ENCODE data around the gene IL32.
"Not testable (repeated sequence)": the region's sequence is repeated elsewhere in the genome, so short reads cannot be mapped to it uniquely, and the experiment has no call there.

The IL32 gene

GRCh38 chr16:3072576-3073263, 7.3 kb downstream of the IL32 start:
- DNase-seq, result not testable (repeated sequence)

DNA sequence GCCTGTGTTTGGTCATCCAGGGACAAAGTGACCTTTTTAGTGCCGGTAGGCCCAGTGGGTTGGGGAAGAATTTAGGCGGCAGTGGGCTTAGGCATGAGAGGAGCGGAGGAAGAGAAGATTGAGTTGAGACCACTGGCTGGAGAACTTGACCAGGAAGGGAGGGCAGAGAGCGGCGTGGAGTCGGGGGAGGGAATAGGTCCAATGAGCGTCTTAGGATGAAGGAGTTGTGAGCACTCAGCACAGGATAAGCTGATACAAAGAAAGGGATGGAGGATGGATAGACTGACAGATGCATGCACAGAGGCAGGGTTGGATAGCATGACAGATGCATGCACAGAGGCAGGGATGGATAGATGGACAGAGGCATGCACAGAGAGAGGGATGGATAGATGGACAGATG, 8.0 kb downstream of the IL32 start:
- no peak for DNase-seq

GRCh38 chr16:3074860-3075522, 9.6 kb downstream of the IL32 start:
- DNase-seq, result no peak

GRCh38 chr16:3075523-3075915, 10.1 kb downstream of the IL32 start:
- no peak for DNase-seq

DNA sequence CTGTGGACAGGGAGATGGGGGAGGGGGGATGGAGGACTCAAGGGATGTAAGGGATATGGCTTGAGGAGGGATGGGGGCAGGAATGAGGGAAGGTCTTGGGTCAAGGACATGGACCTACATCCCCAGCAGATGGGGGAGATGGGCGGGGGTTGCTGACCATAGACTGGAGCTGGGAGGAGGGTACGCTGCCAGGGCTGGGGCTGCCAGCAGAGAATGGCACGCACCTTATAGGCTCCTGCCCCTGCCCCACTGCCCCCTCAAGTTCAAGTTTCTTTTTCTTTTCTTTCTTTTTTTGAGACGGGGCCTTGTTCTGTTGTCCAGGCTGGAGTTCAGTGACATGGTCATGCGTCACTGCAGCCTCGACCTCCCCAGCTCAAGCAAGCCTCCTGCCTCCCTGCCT, 10.5 kb downstream of the IL32 start:
- not testable (repeated sequence) for DNase-seq

- no peak for DNase-seq
Measured at GRCh38 chr16:3076577-3076976, 11.1 kb downstream of the IL32 start.

DNA sequence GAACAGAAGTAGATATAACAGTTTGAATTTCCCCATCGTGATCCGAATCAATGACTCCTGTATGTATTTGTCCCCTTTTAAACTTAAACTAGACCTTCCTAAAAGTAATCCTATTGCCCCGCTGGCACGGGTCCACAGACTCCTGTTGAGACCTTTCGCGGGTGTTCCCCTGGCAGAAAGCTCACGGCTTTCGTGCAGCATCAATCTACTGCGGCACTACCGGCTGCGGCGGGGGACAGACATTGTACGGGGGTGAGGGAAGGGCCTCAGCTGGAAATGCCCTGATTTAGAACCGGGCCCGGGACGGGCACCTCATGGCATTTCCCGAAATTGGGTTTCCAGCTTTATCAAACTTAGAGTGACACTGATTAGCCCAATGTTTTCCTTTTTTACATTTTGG, 14.6 kb downstream of the IL32 start:
- no peak for DNase-seq

- not testable (repeated sequence) for DNase-seq
Measured at GRCh38 chr16:3081957-3082356, 16.5 kb downstream of the IL32 start.

DNA sequence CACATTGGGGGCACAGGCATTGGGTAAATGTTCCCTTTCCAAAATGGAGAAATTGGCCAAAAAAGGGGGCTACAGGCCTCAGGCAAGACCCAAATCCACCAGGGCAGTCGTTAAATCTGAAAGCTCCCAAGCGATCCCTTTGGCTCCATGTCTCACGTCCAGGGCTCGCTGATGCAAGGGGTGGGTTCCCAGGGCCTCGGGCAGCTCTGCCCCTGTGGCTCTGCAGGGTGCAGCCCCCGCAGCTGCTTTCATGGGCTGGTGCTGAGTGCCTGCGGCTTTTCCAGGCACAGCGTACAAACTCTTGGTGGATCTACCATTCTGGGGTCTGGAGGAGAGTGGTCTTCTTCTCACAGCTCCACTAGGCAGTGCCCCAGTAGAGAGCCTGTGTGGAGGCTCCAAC, 18.0 kb downstream of the IL32 start:
- not testable (repeated sequence) for DNase-seq

DNA sequence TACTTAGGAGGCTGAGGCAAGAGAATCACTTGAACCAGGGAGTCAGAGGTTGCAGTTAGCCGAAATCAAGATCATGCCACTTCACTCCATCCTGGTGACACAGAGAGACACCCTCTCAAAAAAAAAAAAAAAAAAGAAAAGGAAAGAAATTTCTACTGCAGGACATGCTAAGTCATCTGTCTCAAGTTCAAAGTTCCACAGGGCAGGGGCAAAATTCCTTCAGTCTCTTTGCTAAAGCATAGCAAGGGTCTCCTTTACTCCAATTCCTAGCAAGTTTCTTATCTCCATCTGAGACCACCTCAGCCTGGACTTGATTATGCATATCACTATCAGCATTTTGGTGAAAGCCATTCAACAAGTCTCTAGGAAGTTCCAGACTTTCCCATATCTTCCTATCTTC, 19.1 kb downstream of the IL32 start:
- DNase-seq, result no peak

- DNase-seq, result no peak
Measured at GRCh38 chr16:3084969-3085670, 19.7 kb downstream of the IL32 start.

DNA sequence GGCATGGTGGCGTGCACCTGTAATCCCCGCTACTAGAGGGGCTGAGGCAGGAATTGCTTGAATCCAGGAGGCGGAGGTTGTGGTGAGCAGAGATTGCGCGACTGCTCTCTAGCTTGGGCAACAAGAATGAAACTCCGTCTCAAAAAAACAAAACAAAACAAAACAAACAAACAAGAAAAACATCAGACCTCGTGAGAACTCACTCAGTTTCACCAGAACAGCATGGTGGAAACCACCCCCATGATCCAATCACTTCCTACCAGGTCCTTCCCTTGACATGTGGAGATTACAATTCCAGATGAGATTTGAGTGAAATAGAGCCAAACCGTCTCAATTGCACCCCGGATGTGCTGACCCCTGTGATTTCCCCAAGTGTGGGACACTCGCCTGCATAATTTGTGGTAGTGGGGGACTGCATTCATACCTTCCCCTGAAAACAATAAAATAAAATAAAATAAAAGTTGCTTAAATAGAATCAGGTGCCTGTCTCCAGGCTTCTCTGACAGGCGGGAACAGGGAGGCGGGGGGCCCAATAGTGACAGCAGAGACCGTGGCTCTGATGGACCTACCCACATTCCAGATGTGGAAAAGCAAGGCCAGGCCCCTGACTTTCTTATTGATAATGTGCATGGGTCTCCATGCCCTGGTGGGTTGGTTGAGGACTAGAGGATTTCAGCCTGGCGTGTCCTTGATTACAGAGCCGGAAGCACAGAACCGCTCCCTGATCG, 20.6 kb downstream of the IL32 start:
- DNase-seq, result no peak

DNA sequence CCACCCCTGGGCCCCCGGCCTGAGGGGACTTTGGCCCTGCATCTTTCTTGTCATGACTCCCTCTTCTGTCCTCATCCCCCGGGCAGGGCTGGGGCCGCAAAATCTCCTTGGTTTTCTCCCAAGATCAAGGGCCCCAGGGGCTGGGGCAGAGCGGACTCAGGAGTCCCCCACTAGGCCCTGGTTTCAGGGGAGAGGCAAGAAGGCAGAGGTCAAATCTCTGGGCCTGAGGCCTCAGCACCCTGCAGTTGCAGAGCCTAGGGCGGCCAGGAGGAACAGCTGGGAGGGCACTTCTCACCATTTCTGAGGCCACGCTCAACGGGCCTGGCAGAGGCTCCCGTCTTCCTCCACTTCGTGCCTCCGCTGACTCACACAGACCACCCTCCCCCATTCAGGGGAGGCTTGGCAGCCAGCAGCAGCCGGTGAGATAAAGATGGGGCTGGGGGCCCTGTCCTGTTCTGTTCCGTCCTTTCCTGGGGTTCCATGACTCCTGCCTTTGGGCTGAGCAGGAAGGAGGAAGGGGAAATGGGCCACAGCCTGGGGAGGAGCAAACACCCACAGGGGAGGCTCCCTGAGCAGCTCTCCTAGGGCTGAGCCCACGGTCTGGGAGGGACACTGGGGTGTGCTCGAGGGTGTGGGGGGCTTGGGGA, 21.3 kb downstream of the IL32 start:
- DNase-seq, result no peak

GRCh38 chr16:3087243-3088235, 22.1 kb downstream of the IL32 start:
- no peak for DNase-seq

GRCh38 chr16:3088450-3088849, 23.0 kb downstream of the IL32 start:
- DNase-seq, result no peak

DNA sequence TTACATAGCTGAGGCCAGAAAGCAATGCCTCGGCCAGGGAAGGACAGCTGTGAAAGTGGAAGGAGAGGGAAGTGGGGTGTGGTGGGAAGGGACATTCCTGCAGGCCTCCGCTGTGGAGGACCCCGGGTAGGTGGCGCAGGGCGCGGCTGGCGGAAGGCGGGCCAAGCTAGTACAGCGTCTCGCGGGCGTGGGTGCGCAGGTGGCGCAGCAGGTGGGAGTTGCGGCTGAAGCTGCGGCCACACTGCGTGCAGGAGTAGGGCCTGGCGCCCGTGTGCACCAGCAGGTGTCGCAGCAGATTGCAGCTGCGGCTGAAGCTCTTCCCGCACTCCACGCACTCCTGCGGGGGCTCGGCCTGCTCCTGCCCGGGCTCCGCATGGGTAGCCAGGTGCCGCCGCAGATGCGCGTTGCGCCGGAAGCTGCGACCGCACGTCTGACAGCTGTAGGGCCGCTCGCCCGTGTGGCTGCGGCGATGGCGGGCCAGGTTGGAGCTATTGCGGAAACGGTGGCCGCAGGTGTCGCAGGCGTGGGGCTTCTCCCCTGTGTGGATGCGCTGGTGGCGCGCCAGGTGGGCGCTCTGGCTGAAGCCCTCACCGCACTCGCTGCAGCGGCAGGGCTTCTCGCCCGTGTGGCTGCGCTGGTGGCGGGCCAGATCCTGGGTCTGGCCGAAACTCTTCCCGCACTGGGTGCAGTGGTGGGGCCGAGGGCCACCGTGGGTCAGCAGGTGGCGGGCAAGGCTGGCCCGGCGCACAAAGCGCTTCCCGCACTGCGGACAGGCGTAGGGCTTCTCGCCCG, 23.7 kb downstream of the IL32 start:
- no peak for DNase-seq

DNA sequence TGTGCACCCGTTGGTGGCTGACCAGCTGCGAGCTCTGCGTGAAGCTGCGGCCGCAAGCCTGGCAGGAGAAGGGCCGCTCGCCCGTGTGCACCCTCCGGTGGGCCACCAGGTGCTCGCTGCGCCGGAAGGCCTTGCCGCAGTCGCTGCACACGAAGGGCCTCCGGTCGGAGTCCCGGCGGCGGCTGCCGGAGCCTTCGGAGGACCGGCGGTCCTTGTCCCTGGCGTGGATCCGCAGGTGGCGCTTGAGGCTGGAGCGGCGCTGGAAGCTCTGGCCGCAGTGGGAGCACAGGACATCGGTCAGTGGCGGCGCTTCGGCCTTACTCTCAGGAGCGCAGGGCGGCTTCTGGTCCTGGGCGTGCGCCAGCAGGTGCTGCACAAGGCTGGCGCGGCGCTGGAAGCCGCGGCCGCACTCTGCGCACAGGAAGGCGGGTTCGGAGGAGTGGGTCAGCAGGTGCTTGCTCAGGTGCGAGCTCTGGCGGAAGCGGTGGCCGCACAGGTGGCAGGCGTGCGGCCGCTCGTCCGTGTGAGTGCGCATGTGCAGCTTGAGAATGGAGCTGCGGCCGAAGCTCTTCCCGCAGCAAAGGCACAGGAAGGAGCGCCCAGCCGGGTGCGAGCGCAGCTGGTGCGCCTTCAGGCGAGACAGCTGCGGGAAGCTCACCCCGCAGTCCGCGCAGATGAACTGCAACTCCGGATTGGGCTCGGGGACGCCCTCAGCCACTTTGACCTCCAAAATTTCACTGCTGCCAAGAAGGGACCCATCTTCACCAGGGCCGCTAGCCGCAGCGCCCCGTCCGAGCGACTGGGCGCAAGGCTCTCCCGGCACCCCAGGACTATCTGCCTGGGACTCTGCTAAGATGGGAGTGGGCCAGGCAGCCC, 24.5 kb downstream of the IL32 start:
- DNase-seq, result no peak

- no peak for DNase-seq
Measured at GRCh38 chr16:3091551-3091950, 26.1 kb downstream of the IL32 start.

GRCh38 chr16:3092501-3092941, 27.1 kb downstream of the IL32 start:
- DNase-seq, result no peak
